Aorta (tissue), 5 donors: ENCODE results near the gene PCK2. TPM values are rescaled to one million over a fixed set of nuclear protein-coding genes. Genes with fewer than 3 reads are reported as not detected.
A peak's percentile ranks its signal among the peaks of the same experiment; 100 is the strongest.

Experiments used
- ATAC-seq: fragments of 200-7000 bp; cut with Tn5 transposase; one replicate; pipeline ENCODE4 v1.9.1; 2022; ENCODE audit warnings: moderate library complexity; ENCODE audit not compliant: low FRiP score
- DNase-seq, 2 donors: peaks; one replicate each; pipeline ENCODE4 v3.0.0-alpha.2; 2020
- H3K27ac ChIP-seq, 2 donors: one replicate each; pipeline ENCODE4 v1.5.1; 2013; ENCODE audit warnings: low read length in 2 of 2, mild to moderate bottlenecking in 2 of 2, moderate library complexity in 2 of 2, control low read depth in 1 of 2, inconsistent platforms in 1 of 2, low read depth in 1 of 2
- H3K27me3 ChIP-seq, 2 donors: one replicate each; pipeline ENCODE4 v1.6.1; 2013; ENCODE audit warnings: control low read depth in 1 of 2, low read length in 1 of 2, mild to moderate bottlenecking in 1 of 2, moderate library complexity in 1 of 2; ENCODE audit not compliant: insufficient read depth in 2 of 2, control insufficient read depth in 1 of 2
- H3K36me3 ChIP-seq, 2 donors: one replicate each; pipeline ENCODE4 v1.6.1; 2013; ENCODE audit warnings: control low read depth in 1 of 2, low read length in 1 of 2, mild to moderate bottlenecking in 1 of 2; ENCODE audit not compliant: insufficient read depth in 2 of 2, control insufficient read depth in 1 of 2
- H3K4me1 ChIP-seq, 2 donors: one replicate each; pipeline ENCODE4 v1.6.1; 2013; ENCODE audit warnings: low read length in 2 of 2, control low read depth in 1 of 2, mild to moderate bottlenecking in 1 of 2, moderate library complexity in 1 of 2; ENCODE audit not compliant: insufficient read depth in 2 of 2, control insufficient read depth in 1 of 2
- H3K4me3 ChIP-seq, 2 donors: one replicate each; pipeline ENCODE4 v1.5.1; 2013; ENCODE audit warnings: low read length in 2 of 2, control low read depth in 1 of 2, mild to moderate bottlenecking in 1 of 2
- H3K9me3 ChIP-seq: one replicate; pipeline ENCODE4 v1.6.1; 2013; ENCODE audit warnings: mild to moderate bottlenecking, low read length; ENCODE audit not compliant: control insufficient read depth
- WGBS, 2 donors: extraction: QIAGEN DNeasy Blood & Tissue Kit; methylation state at CpG; one replicate each; pipeline ENCODE4 v1.1.7; 2013; 5-methylcytosine and 5-hydroxymethylcytosine counted together
- intact Hi-C, 2 donors: fragments of 100-400 bp; cut with DNase I; formaldehyde crosslinking; loops; one replicate each; pipeline versions ENCODE4 v1.14.2 to v1.15.0; 2022
- polyA plus RNA-seq, 2 donors: library from polyadenylated mRNA; stranded (reverse); fragments of 200-250 nt; gene quantifications; one replicate each; pipeline ENCODE4 v1.2.3, GENCODE V29; 2013
- total RNA-seq, 2 donors: library from RNA; stranded (reverse); fragmentation: NEBNext Ultra II Directional; extraction: Animal tissue kit (Norgen Biotek cat#: 25700); gene quantifications; one replicate each; pipeline ENCODE4 v1.2.1, GENCODE V29; 2021
- donor health status: healthy with polysubstance abuse.
- donor health status: Bipolar disorder and iron deficiency.
- donor health status: DM: no; HTN: no; CAD: no.
- donor health status: DM: no; HTN: no; CAD: no.
- donor health status: DM: yes; HTN: yes; CAD: no.

Gene PCK2
- total and polyA plus RNA-seq, 4 donors: 14.7 to 82.5 (median 21.1) TPM

- whole genome bisulfite sequencing, 2 donors: 73 to 83% methylated on average over 6 of the region's 6 CpGs
- H3K36me3 ChIP-seq: no peaks in the 10 kb centered on the region
- H3K9me3 ChIP-seq: no peaks in the 10 kb centered on the region
- H3K4me1 ChIP-seq: no peaks in the 10 kb centered on the region
- ATAC-seq (no peak), DNase-seq (no peak)
- no peak overlapping the region for H3K27ac ChIP-seq
- no peaks in the 10 kb centered on the region for H3K27me3 ChIP-seq
- intact Hi-C loops: no loop called here
- H3K4me3 ChIP-seq: no peak overlapping the region
Observed at GRCh38 chr14:24054324-24054641, 39.8 kb upstream of the PCK2 start.

GRCh38 chr14:24054646-24055045, 39.5 kb upstream of the PCK2 start:
- H3K27me3 ChIP-seq: no peaks in the 10 kb centered on the region
- no peak overlapping the region for H3K27ac ChIP-seq
- no peaks in the 10 kb centered on the region for H3K36me3 ChIP-seq
- no peak for DNase-seq
- no peaks in the 10 kb centered on the region for H3K4me1 ChIP-seq
- no peak overlapping the region for H3K4me3 ChIP-seq
- ATAC-seq: no peak
- 91 to 92% methylated on average over 9 of the region's 9 CpGs for WGBS, 2 donors
- intact Hi-C loops: loop anchor here in 1 of 2 donors (5.0 kb wide), 1 partner anchor 53 kb away; no protein-coding TSS in a partner anchor
- no peaks in the 10 kb centered on the region for H3K9me3 ChIP-seq

- Histone ChIP-seq H3K4me1 (no peaks in the 10 kb centered on the region), H3K27ac (no peak overlapping the region), H3K4me3 (no peak overlapping the region), H3K36me3 (no peaks in the 10 kb centered on the region), H3K9me3 (no peaks in the 10 kb centered on the region), H3K27me3 (no peaks in the 10 kb centered on the region)
- WGBS, 2 donors: 76 to 81% methylated on average over 9 to 10 of the region's 10 CpGs
- intact Hi-C loops: loop anchor here in 1 of 2 donors (5.0 kb wide), 1 partner anchor 51 kb away; no protein-coding TSS in a partner anchor
- ATAC-seq (no peak), DNase-seq (no peak)
Observed at GRCh38 chr14:24055971-24056799, 37.9 kb upstream of the PCK2 start.

GRCh38 chr14:24056800-24057184, 37.3 kb upstream of the PCK2 start:
- intact Hi-C loops: loop anchor here in 1 of 2 donors (5.0 kb wide), 1 partner anchor 51 kb away; no protein-coding TSS in a partner anchor
- no peaks in the 10 kb centered on the region for H3K4me1 ChIP-seq
- DNase-seq (no peak), ATAC-seq (no peak)
- 64 to 67% methylated on average over 8 of the region's 8 CpGs for WGBS, 2 donors
- no peaks in the 10 kb centered on the region for H3K36me3 ChIP-seq
- H3K27ac ChIP-seq: no peak overlapping the region
- H3K27me3 ChIP-seq: no peaks in the 10 kb centered on the region
- no peaks in the 10 kb centered on the region for H3K9me3 ChIP-seq
- no peak overlapping the region for H3K4me3 ChIP-seq

GRCh38 chr14:24057271-24057670, 36.8 kb upstream of the PCK2 start:
- Histone ChIP-seq H3K27me3 (no peaks in the 10 kb centered on the region), H3K36me3 (no peaks in the 10 kb centered on the region), H3K4me3 (no peak overlapping the region), H3K4me1 (no peaks in the 10 kb centered on the region), H3K9me3 (no peaks in the 10 kb centered on the region), H3K27ac (no peak overlapping the region)
- WGBS, 2 donors: 73 to 79% methylated on average over 2 of the region's 2 CpGs
- intact Hi-C loops: loop anchor here in 1 of 2 donors (5.0 kb wide), 1 partner anchor 50 kb away; no protein-coding TSS in a partner anchor
- ATAC-seq: no peak
- no peak for DNase-seq

GRCh38 chr14:24057867-24058259, 36.2 kb upstream of the PCK2 start:
- Histone ChIP-seq H3K9me3 (no peaks in the 10 kb centered on the region), H3K4me3 (no peak overlapping the region), H3K27me3 (no peaks in the 10 kb centered on the region), H3K27ac (no peak overlapping the region), H3K36me3 (no peaks in the 10 kb centered on the region), H3K4me1 (no peaks in the 10 kb centered on the region)
- DNase-seq (peak in 1 of 2 donors; percentile 47), ATAC-seq (no peak)
- WGBS, 2 donors: 45 to 54% methylated on average over 14 of the region's 14 CpGs
- intact Hi-C loops: loop anchor here (1.0 to 5.0 kb wide), 5 partner anchors 32 to 51 kb away; no protein-coding TSS in a partner anchor

- no peaks in the 10 kb centered on the region for H3K36me3 ChIP-seq
- H3K27ac ChIP-seq: no peak overlapping the region
- H3K27me3 ChIP-seq: no peaks in the 10 kb centered on the region
- 48 to 57% methylated on average over 7 of the region's 7 CpGs for WGBS, 2 donors
- H3K4me3 ChIP-seq: no peak overlapping the region
- ATAC-seq (peak; percentile 49), DNase-seq (peak; percentile 78 to 83)
- intact Hi-C loops: loop anchor here (1.0 to 5.0 kb wide), 5 partner anchors 32 to 51 kb away; no protein-coding TSS in a partner anchor
- no peaks in the 10 kb centered on the region for H3K9me3 ChIP-seq
- no peaks in the 10 kb centered on the region for H3K4me1 ChIP-seq
Observed at GRCh38 chr14:24058260-24058950, 35.7 kb upstream of the PCK2 start.

GRCh38 chr14:24058951-24059475, 35.1 kb upstream of the PCK2 start:
- intact Hi-C loops: loop anchor here (1.0 to 5.0 kb wide), 5 partner anchors 31 to 50 kb away; no protein-coding TSS in a partner anchor
- H3K27me3 ChIP-seq: no peaks in the 10 kb centered on the region
- H3K9me3 ChIP-seq: no peaks in the 10 kb centered on the region
- no peaks in the 10 kb centered on the region for H3K4me1 ChIP-seq
- ATAC-seq (no peak), DNase-seq (peak; percentile 39 to 43)
- H3K4me3 ChIP-seq: no peak overlapping the region
- no peaks in the 10 kb centered on the region for H3K36me3 ChIP-seq
- 87 to 96% methylated on average over 9 to 10 of the region's 10 CpGs for WGBS, 2 donors
- no peak overlapping the region for H3K27ac ChIP-seq
